Measurements from ENCODE around the gene JAG1. TPM values are rescaled to one million over a fixed set of nuclear protein-coding genes. Genes with fewer than 3 reads are reported as not detected.

Gene JAG1
- total and polyA plus RNA-seq, 2 experiments from 2014 or later, result 18.3 to 53.2 TPM

DNA sequence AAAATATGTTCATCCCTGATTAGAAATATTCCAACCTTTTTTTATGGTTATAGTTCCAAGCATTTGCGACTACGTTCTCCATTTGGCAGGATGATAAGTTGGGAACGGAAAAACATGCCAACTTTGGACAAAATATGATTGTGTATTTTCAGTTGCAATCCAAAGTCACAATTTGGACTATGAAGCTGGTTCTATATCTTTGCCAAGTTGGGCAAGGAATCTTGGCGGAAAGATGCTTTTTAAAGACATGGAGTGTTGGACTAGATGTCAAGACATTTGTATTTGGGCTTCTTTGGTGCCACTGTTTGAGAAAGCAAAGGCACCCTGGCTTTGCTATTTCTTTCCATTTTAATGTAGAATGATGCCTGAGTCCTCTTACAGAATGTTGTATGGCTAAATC lies 33.3 kb upstream of the JAG1 start:
- TF ChIP-seq, protein P1, sequence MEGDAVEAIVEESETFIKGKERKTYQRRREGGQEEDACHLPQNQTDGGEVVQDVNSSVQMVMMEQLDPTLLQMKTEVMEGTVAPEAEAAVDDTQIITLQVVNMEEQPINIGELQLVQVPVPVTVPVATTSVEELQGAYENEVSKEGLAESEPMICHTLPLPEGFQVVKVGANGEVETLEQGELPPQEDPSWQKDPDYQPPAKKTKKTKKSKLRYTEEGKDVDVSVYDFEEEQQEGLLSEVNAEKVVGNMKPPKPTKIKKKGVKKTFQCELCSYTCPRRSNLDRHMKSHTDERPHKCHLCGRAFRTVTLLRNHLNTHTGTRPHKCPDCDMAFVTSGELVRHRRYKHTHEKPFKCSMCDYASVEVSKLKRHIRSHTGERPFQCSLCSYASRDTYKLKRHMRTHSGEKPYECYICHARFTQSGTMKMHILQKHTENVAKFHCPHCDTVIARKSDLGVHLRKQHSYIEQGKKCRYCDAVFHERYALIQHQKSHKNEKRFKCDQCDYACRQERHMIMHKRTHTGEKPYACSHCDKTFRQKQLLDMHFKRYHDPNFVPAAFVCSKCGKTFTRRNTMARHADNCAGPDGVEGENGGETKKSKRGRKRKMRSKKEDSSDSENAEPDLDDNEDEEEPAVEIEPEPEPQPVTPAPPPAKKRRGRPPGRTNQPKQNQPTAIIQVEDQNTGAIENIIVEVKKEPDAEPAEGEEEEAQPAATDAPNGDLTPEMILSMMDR (IDR thresholded peaks at IDR 0.05; ENCODE audit: low read depth, low read length), result no peak
- DNase-seq (ENCODE audit: low read depth in 1 of 2, low spot score in 1 of 2), result no peak
- Histone ChIP-seq H3K4me3 (no peak overlapping the region), H3K36me3 (no peaks in the 10 kb centered on the region), H3K27ac (no peak overlapping the region), H3K4me1 (ENCODE audit: low read depth) (no peaks in the 10 kb centered on the region), H3K9me3 (ENCODE audit: low read depth) (no peaks in the 10 kb centered on the region), H3K27me3 (no peaks in the 10 kb centered on the region)

DNA sequence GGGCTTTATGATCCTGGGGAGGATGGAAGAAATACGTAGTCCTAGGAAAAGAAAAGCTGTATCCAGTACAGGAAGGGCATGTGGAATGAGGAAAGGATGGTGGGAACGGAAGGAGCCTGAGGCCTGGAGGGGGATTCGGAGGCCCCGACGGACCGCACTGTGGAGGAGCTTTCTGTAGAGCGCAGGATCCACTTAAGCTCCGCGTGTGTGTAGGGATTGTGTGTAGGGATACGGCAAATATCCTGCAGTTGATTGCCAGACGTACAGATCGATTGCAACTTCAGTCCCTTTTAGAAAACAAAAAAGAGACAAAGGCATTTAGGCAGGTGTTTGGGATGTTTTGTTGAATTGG lies 32.6 kb upstream of the JAG1 start:
- DNase-seq (ENCODE audit: low read depth in 1 of 2, low spot score in 1 of 2), result no peak
- H3K27me3 ChIP-seq, result no peaks in the 10 kb centered on the region
- no peak overlapping the region for H3K4me3 ChIP-seq
- no peak overlapping the region for H3K27ac ChIP-seq
- no peaks in the 10 kb centered on the region for H3K36me3 ChIP-seq
- no peaks in the 10 kb centered on the region for H3K9me3 ChIP-seq (ENCODE audit: low read depth)
- no peaks in the 10 kb centered on the region for H3K4me1 ChIP-seq (ENCODE audit: low read depth)
- TF ChIP-seq, protein P1 (IDR thresholded peaks at IDR 0.05; ENCODE audit: low read depth, low read length), result no peak

DNA sequence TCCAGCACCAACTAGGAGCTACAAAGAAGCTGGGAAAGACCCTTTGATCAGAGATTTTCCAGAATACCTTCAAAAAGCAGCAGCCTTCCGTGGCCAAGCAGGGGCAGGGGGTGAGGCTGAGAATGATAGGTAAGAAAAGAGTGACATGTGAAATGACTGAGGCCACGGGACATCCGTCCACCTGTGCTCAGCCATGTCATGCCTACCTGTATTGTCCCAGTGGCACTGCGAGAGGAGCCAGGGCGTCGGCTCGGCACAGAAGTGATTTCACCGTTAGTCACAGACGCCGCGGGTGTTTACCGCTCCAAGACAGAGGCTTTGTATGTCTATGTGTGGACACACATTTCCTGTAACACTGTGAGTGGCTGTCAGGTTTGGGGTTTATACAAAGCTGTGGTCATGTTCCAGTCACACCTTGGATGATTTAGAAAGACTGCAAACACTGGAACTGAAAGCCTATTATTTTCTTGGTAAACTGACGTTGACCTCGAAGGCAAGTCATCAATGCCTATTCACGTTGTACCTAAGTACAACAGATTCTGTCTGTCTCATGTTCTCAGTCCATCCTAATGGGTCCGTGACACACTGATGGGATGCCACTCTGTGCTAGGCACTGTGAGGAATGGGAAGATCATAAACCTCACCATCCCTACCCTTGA lies 32.1 kb upstream of the JAG1 start:
- no peaks in the 10 kb centered on the region for H3K9me3 ChIP-seq (ENCODE audit: low read depth)
- no peak for DNase-seq (ENCODE audit: low read depth in 1 of 2, low spot score in 1 of 2)
- no peak overlapping the region for H3K27ac ChIP-seq
- no peak overlapping the region for H3K4me3 ChIP-seq
- H3K4me1 ChIP-seq (ENCODE audit: low read depth), result no peaks in the 10 kb centered on the region
- TF ChIP-seq, protein P1 (IDR thresholded peaks at IDR 0.05; ENCODE audit: low read depth, low read length), result no peak
- H3K27me3 ChIP-seq, result no peaks in the 10 kb centered on the region
- H3K36me3 ChIP-seq, result no peaks in the 10 kb centered on the region

DNA sequence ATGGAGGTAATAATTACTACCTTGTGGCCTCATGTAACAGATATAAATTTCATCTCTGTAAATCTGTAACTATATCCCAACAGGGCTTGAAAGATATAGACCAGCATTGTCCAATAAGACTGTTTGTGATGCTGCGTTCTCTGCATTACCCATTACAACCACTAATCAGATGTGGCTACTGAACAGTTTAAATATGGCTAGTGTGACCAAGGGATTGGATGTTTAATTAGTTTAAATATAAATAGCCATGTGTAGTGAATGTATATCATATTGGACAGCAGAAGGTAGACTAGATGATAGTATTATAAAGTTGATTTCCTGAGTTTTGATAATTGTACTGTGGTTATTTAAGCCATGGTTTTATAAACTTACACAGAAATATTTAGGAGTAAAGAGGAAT lies 27.8 kb upstream of the JAG1 start:
- H3K27me3 ChIP-seq, result no peaks in the 10 kb centered on the region
- no peaks in the 10 kb centered on the region for H3K9me3 ChIP-seq (ENCODE audit: low read depth)
- no peaks in the 10 kb centered on the region for H3K4me1 ChIP-seq (ENCODE audit: low read depth)
- TF ChIP-seq, protein P1 (IDR thresholded peaks at IDR 0.05; ENCODE audit: low read depth, low read length), result no peak
- H3K27ac ChIP-seq, result no peak overlapping the region
- no peaks in the 10 kb centered on the region for H3K36me3 ChIP-seq
- no peak overlapping the region for H3K4me3 ChIP-seq
- no peak for DNase-seq (ENCODE audit: low read depth in 1 of 2, low spot score in 1 of 2)

DNA sequence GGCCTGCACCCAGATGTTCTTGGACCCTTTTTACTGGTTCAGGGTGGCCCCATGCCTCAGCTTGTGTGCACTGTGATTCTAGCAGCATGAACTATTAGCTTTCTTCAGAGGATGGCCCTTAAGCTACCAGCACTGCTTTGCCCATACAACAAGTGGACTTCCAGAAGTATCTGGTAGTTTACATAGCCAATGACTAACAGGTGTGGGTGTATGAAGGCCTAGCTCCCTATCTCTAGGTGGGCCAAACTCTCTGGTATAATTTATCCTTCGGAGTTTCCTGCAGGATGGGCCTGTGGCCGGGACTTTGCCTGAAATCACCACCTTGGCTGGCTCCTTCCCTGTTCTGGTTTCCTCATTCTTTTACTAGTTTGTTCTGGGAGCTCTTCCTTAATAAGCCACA lies 26.1 kb upstream of the JAG1 start:
- TF ChIP-seq, protein P1 (IDR thresholded peaks at IDR 0.05; ENCODE audit: low read depth, low read length), result no peak

More for the DNA sequence above, 26.1 kb upstream of the JAG1 start:
- no peaks in the 10 kb centered on the region for H3K27me3 ChIP-seq
- no peak for DNase-seq (ENCODE audit: low read depth in 1 of 2, low spot score in 1 of 2)
- no peaks in the 10 kb centered on the region for H3K9me3 ChIP-seq (ENCODE audit: low read depth)
- H3K36me3 ChIP-seq, result no peaks in the 10 kb centered on the region
- H3K27ac ChIP-seq, result no peak overlapping the region
- H3K4me1 ChIP-seq (ENCODE audit: low read depth), result peaks cover 5% of the 10 kb centered on the region
- no peak overlapping the region for H3K4me3 ChIP-seq

Measured in cardiac muscle cell (in vitro differentiated cells and primary cell).